Kidney capillary endothelial cell (primary cell): Measurements from ENCODE around the gene WNT1.

Source experiments
- DNase-seq: peaks from one replicate; pipeline ENCODE4 v3.0.0-alpha.2; 2018; ENCODE audit warnings: low spot score

Gene WNT1

GRCh38 chr12:48978291-48978740 lies at the start of gene WNT1:
Gene WNT1, plus strand, starts transcription at chr12:48978322. Its CDS starts 329 bp downstream, at chr12:48978651.
- DNase-seq = no peak

GRCh38 chr12:48929551-48929950 lies 48.6 kb upstream of the WNT1 start:
- DNase-seq = no peak

- DNase-seq = no peak
Measured at GRCh38 chr12:48930475-48930874, 47.6 kb upstream of the WNT1 start.

GRCh38 chr12:48932878-48933277 lies 45.2 kb upstream of the WNT1 start:
- no peak for DNase-seq

GRCh38 chr12:48933664-48934311 lies 44.3 kb upstream of the WNT1 start:
- DNase-seq = no peak

GRCh38 chr12:48934312-48934706 lies 43.8 kb upstream of the WNT1 start:
- no peak for DNase-seq

- DNase-seq = peak; percentile 71
Measured at GRCh38 chr12:48936379-48936979, 41.6 kb upstream of the WNT1 start.

- DNase-seq = no peak
Measured at GRCh38 chr12:48937170-48937569, 41.0 kb upstream of the WNT1 start.

- no peak for DNase-seq
Measured at GRCh38 chr12:48938805-48939204, 39.3 kb upstream of the WNT1 start.

- DNase-seq = no peak
Measured at GRCh38 chr12:48940181-48940580, 37.9 kb upstream of the WNT1 start.

GRCh38 chr12:48943221-48943620 lies 34.9 kb upstream of the WNT1 start:
- DNase-seq = no peak

- no peak for DNase-seq
Measured at GRCh38 chr12:48946205-48946604, 31.9 kb upstream of the WNT1 start.

- DNase-seq = no peak
Measured at GRCh38 chr12:48946943-48947342, 31.2 kb upstream of the WNT1 start.

- DNase-seq = no peak
Measured at GRCh38 chr12:48947727-48948126, 30.4 kb upstream of the WNT1 start.

- DNase-seq = no peak
Measured at GRCh38 chr12:48952691-48953090, 25.4 kb upstream of the WNT1 start.

- DNase-seq = no peak
Measured at GRCh38 chr12:48954061-48954460, 24.1 kb upstream of the WNT1 start.

GRCh38 chr12:48954841-48955501 lies 23.2 kb upstream of the WNT1 start:
- no peak for DNase-seq

- peak; percentile 83 for DNase-seq
Measured at GRCh38 chr12:48956279-48957140, 21.6 kb upstream of the WNT1 start.

GRCh38 chr12:48957141-48958048 lies 20.7 kb upstream of the WNT1 start, which contains the start of gene ARF3:
Gene ARF3, minus strand, starts transcription at chr12:48957487. Its CDS starts 16,392 bp downstream, at chr12:48941095.
- DNase-seq = peak; percentile 83

GRCh38 chr12:48958049-48958388 lies 20.1 kb upstream of the WNT1 start:
- DNase-seq = no peak

- DNase-seq = no peak
Measured at GRCh38 chr12:48960834-48961233, 17.3 kb upstream of the WNT1 start.
